Urinary bladder (tissue), 4 donors: ENCODE results near the gene TLE2. TPM values are rescaled to one million over a fixed set of nuclear protein-coding genes. Genes with fewer than 3 reads are reported as not detected.

ENCODE experiments used
- DNase-seq: peaks from one replicate; pipeline ENCODE4 v3.0.0-alpha.2; 2015; ENCODE audit errors: extremely low spot score
- H3K27ac ChIP-seq: one replicate; pipeline ENCODE4 v1.5.1; 2013; ENCODE audit warnings: low read depth, mild to moderate bottlenecking, moderate library complexity
- H3K36me3 ChIP-seq: one replicate; pipeline ENCODE4 v1.6.1; 2013; ENCODE audit warnings: mild to moderate bottlenecking, moderate library complexity; ENCODE audit not compliant: insufficient read depth
- H3K4me1 ChIP-seq: one replicate; pipeline ENCODE4 v1.6.1; 2013; ENCODE audit warnings: mild to moderate bottlenecking, moderate library complexity; ENCODE audit not compliant: insufficient read depth
- H3K4me3 ChIP-seq: one replicate; pipeline ENCODE4 v1.5.1; 2013; ENCODE audit warnings: low read depth, low read length
- WGBS: extraction: QIAGEN DNeasy Blood & Tissue Kit; methylation state at CpG from one replicate; pipeline ENCODE4 v1.1.7; 2013; 5-methylcytosine and 5-hydroxymethylcytosine counted together
- polyA plus RNA-seq: library from polyadenylated mRNA; stranded (reverse); fragments of 200-250 nt; gene quantifications from one replicate; pipeline ENCODE4 v1.2.3, GENCODE V29; 2013
- total RNA-seq: library from RNA; depleted of rRNA; stranded (reverse); fragments of >200 nt; gene quantifications from one replicate; pipeline ENCODE4 v1.2.3, GENCODE V29; 2014
- donor health status: healthy with polysubstance abuse.
- donor health status: healthy.

Gene TLE2
- 14.1 TPM for total RNA-seq
- 69.9 TPM for polyA plus RNA-seq

DNA sequence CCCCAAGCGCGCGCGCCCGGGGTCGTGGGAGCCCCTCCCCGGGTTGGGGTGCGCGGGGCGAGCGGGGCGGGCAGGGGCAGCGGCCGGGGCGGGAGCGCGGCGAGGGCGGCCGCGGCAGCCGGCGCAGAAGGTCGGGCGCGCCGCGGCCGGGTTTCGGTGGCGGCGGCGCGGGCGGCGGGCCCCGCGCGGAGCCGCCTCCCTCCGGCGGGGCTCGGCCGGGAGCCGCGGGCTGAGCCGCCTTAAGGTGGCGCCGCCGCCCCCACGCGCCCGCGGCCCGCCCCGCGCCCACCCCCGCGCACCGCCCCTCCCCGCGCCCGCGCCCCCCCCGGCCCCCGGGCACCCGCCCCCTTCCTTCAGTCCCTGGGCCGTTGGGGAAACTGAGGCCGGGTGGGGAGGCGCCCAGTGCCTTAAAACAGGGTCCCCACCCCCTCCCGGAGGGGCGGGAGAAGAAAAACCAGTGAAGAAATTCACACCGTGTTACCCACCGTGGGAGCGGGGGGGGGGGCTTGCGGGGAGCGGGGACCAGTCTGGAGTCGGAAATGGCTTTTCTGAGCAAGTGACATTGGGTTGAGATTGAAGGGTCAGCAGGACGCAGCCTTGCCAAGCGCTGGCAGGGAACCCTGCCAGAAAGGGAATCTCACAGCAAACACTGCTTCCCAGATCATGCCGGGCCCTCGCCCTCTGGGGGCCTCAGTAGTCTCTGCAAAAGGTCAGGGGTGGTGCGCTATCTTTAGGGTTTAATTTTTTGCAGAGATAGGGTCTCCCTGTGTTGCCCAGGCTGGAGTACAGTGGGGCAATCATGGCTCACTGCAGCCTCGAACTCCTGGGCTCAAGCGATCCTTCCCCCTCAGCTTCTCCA lies at the start of gene TLE2:
TSS of gene TLE2 (minus strand) at position 216 of the 859 bp plus-strand sequence. CDS start 376 bp downstream, outside the sequence.
- 3% methylated on average over 75 of the region's 85 CpGs for WGBS

DNA sequence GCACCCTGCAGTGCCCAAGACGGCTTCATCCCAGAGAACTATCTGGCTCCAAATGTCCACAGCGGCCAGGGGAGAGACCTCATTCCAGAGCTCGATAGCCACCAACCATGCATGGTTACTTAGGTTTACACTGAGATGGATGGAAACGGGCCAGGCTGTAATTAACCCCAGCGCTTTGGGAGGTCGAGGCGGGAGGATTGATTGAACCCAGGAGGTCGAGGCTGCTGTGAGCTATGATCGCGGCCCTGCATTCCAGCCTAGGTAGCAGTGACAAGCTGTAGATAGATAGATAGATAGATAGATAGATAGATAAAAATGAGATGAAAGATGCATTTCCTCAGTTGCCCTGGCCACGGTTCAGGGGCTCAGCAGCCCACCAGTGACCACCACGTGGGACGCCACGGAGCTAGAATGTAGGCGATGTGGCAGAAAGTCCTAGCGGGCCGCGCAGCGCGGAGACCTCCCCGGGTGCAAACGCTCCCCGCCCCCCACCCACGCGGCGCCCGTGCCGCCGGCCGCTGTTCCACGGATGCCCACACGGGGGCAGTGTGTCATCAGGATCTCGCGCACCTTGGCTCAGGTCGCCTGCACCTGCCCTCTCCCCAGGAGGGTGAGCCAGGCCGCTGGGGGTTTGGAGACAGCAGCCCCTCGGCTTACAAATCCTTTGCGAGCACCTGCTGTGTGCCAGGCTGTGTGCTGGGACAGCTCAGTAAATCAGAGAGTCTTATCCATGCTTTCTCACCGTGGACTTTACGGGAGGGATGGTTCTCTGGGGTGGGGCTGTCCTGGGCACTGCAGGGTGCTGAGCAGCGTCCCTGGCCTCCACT lies 46.7 kb upstream of the TLE2 start:
- WGBS: 11% methylated on average over 41 of the region's 41 CpGs
- Histone ChIP-seq H3K4me3 (no peak overlapping the region), H3K27ac (no peak overlapping the region), H3K36me3 (no peaks in the 10 kb centered on the region), H3K4me1 (no peaks in the 10 kb centered on the region)
- DNase-seq: no peak

More for the DNA sequence above, at the start of gene TLE2:
- H3K4me1 ChIP-seq: no peaks in the 10 kb centered on the region
- peak within 1 kb of the TSS; percentile 84 for H3K4me3 ChIP-seq
- H3K36me3 ChIP-seq: no peaks in the 10 kb centered on the region
- no peak for DNase-seq
- H3K27ac ChIP-seq: no peak within 1 kb of the TSS

DNA sequence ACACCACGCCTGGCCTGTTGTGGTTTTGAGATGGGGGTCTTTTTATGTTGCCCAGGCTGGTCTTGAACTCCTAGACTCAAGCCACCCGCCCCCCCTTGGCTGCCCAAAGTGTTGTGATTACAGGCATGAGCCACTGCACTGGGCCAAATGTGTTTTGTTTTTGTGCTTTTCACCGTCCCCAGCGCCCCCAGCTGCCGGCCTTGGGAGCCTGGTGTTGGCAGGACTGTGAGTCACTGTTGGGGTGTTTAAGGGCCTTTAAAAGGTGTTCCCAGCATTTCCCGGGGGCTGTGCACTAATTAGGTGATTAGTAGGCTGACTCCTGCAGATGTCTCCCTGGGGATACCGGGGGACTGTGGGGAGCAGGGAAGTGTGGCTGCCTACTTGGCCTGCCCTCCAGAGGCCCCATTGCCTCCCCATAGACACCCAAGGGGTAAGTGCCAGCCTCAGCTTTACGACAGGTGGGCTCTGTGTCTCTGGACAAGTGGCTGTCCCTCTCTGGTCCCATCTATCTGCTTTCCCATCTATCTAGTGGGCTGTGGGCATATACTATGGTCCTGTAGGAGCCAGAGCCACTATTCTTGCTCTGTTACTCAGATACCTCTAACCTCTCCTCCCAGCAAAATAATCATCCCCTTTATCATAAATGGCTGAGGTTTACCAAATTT lies 45.0 kb upstream of the TLE2 start:
- no peak for DNase-seq
- no peaks in the 10 kb centered on the region for H3K4me1 ChIP-seq
- no peaks in the 10 kb centered on the region for H3K36me3 ChIP-seq
- H3K27ac ChIP-seq: no peak overlapping the region
- H3K4me3 ChIP-seq: no peak overlapping the region
- 58% methylated on average over 8 of the region's 8 CpGs for WGBS

DNA sequence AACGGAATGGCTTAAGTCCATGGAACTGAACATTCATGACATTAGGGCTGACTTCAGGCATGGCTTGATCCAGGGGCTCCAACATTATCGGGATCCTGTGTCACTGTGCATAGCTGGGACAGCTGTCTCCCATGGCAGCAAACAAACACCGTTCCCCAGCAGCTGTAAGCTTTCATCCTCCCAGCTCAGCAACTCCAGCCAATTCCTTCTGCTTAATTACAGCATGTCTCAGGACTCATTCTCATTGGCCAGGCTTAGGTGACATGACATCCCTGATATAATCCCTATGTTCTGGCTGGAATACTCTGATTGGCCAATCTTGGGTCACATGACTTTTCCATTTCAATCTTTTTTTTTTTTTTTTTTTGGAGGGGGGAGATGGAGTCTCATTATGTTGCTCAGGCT lies 44.1 kb upstream of the TLE2 start:
- DNase-seq: no peak
- H3K27ac ChIP-seq: no peak overlapping the region
- H3K4me3 ChIP-seq: no peak overlapping the region
- no peaks in the 10 kb centered on the region for H3K4me1 ChIP-seq
- WGBS: 27% methylated on average over 3 of the region's 3 CpGs
- H3K36me3 ChIP-seq: no peaks in the 10 kb centered on the region

DNA sequence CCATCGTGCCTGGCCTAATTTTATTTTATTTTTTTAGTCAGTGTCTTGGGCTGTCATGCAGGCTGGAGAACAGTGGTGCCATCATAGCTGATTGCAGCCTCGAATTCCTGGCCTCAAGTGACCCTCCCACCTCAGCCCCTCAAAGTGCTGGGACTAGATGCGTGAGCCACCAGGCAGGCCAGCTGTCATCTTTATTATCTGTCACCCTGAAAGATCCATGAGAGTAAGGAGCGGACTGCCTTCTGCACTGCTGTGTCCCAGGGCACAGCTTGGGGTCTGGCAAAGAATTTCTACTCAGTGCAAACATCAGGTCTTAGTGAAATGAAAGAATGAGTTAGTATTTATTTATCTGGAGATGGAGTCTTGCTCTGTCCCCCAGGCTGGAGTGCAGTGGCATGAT lies 42.7 kb upstream of the TLE2 start:
- no peak for DNase-seq
- no peak overlapping the region for H3K4me3 ChIP-seq
- no peaks in the 10 kb centered on the region for H3K36me3 ChIP-seq
- H3K27ac ChIP-seq: no peak overlapping the region
- no peaks in the 10 kb centered on the region for H3K4me1 ChIP-seq
- 71% methylated on average over 4 of the region's 4 CpGs for WGBS

DNA sequence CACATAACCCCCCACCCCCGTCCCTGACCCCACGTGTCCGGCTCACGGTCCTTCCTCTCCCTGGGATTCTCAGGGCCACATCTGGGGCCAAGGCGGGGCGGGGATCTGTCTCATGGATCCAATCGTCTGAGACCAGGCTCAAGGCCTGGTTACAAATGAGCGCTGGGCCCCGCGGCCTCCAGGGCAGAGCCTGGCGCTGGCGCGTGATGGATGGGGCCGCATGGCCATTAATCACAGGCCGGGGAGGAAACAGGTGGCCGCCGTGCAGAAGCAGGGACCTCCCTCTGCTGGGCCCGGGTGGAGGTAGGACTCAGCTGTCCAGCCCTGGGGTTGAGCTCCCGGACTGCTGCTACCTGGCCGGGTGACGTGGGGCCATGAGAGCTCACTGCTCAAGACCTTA lies 39.0 kb upstream of the TLE2 start:
- WGBS: 63% methylated on average over 21 of the region's 21 CpGs
- no peak overlapping the region for H3K27ac ChIP-seq
- H3K36me3 ChIP-seq: no peaks in the 10 kb centered on the region
- no peak overlapping the region for H3K4me3 ChIP-seq
- H3K4me1 ChIP-seq: peaks cover 1% of the 10 kb centered on the region
- no peak for DNase-seq

DNA sequence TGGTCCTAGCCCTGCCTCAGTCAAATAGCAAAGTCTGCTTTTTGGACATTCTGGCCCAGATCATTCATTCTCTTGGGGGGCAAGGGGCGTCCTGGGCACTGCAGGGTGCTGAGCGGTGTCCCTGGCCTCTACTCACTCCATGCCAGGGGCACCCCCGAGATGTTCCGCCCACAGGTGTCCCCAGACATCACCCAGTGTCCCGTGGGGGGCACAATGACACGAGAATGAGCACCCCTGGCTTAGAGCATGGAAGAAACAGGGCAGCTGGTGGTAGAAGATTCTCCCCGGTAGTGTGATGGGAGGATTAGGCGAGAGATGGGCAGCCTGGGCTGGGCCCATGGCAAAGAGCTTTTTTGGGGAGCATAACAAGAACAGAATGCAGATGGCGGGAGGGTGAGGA lies 38.5 kb upstream of the TLE2 start:
- Histone ChIP-seq H3K4me1 (peaks cover 2% of the 10 kb centered on the region), H3K4me3 (no peak overlapping the region), H3K36me3 (no peaks in the 10 kb centered on the region), H3K27ac (no peak overlapping the region)
- no peak for DNase-seq
- 88% methylated on average over 9 of the region's 9 CpGs for WGBS

DNA sequence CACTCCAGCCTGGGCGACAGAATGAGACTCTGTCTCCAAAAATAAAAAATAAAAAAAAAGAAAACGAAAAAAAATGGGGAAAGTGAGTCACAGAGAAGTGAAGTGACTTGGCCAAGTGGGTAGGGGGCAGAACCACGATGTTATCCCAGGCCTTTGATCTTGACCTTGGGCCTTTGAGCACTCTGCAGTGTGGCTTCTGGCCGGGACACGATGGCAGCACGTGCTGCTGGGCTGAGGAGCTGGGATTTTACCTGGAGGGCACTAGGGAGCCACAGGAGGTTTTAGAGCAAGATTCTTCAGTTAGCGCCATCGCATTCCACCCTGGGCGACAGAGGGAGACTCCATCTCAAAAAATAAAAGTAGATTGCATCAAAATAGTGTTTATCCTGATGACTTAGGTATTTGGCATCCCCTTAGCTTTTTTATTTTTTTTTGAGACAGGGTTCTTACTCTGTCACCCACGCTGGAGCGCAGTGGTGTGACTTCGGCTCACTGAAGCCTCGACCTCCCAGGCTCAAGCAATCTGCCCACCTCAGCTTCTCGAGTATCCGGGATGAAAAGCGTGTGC lies 37.5 kb upstream of the TLE2 start:
- Histone ChIP-seq H3K4me3 (no peak overlapping the region), H3K36me3 (no peaks in the 10 kb centered on the region), H3K4me1 (peaks cover 2% of the 10 kb centered on the region), H3K27ac (no peak overlapping the region)
- no peak for DNase-seq
- 87% methylated on average over 16 of the region's 16 CpGs for WGBS

DNA sequence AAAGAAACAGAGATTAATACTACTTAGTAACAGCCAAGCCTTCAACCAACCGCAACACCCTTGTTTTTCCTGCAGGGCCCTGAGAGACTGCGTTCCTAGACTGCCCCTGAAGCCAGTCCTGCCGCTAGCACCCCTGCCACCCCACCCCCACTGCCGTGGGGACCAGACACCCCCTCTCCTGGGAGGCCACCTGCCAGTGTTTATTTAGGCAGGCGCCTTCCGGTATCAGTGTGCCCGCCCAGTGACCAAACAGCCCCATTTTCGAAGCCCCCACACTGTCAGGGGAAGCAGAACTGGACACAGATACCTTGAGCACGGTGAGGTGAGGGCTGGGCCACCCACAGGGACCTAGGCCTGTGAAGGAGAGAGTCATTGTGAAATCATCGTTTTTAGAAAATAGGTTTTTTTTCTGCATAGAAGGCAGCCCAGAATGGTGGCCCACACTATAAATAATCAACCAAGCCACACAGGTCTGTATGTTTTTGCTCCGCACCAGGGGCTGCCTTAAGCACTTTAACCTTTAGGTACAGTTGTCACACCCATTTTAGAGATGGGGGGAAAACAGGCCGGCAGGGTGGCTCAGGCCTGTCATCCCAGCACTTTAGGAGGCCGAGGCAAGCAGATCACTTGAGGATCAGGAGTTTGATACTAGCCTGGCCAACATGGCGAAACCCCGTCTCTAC lies 36.7 kb upstream of the TLE2 start:
- DNase-seq: no peak
- no peaks in the 10 kb centered on the region for H3K36me3 ChIP-seq
- no peak overlapping the region for H3K4me3 ChIP-seq
- peaks cover 2% of the 10 kb centered on the region for H3K4me1 ChIP-seq
- H3K27ac ChIP-seq: no peak overlapping the region
- WGBS: 64% methylated on average over 15 of the region's 15 CpGs

DNA sequence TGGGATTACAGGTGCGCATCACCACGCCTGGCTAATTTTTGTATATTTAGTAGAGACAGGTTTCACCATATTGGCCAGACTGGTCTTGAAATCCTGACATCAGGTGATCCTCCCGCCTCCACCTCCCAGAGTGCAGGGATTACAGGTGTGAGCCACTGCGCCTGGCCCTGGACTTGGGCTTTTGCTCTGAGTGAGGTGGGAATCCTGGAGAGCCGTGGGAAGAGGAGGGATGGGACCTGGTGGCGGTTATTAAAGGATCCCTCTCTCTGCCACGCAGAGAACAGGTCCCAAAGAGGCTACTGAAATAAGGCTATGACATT lies 34.9 kb upstream of the TLE2 start:
- Histone ChIP-seq H3K36me3 (no peaks in the 10 kb centered on the region), H3K27ac (no peak overlapping the region), H3K4me1 (peaks cover 2% of the 10 kb centered on the region), H3K4me3 (no peak overlapping the region)
- WGBS: 96% methylated on average over 7 of the region's 7 CpGs
- no peak for DNase-seq

DNA sequence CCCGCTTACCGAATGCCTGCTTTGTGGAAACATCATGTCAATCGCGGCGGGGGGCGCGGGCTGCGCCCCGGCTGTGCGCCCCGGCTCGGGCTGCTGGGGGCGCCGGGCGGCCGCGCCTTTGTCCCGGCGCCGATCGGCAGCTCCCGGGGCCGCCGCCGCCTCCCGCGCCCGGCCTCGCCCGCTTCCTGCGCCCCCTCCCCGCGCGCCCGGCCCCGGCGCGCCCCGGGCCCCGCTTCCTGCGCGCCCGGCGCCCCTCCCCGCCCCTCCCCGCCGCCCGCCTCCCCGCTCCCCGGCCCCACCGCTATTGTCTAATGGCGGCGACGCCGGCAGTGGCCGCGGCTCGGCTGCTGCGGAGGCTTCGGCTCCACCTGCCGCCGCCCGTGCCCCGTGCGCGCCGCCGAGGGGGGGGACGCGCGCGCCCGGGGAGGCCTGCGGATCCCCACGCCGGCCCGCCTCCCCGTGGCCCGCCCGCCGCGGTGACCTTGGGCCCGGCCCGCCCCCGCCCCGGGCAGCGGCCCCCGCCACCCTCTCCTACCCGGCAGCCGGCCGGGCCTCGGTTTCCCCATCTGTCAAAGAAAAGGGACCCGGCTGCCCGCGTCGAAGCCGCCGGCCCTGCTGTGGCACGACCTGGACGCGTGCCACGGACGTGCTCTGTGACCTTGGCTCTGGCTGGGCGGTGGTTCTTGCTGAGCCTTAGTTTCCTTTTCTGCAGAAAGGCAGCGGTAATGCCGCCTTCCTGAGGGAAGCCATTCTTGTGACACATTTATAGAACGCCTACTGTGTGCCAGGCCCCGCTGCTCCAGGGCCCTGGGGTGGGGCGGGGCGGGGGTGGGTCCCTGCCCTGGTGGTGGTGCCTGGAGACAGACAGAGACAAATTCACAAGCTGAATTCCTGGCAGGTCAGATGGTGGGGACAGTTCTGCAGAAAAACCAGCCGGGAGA lies 33.4 kb upstream of the TLE2 start, which contains the start of gene TLE5:
TSS of gene TLE5 (minus strand) at position 331 of the 941 bp plus-strand sequence. CDS start at position 36, 295 bp downstream.
- peak within 1 kb of the TSS; percentile 98 for H3K27ac ChIP-seq
- H3K4me3 ChIP-seq: peak within 1 kb of the TSS; percentile 99
- 2% methylated on average over 106 of the region's 111 CpGs for WGBS
- H3K4me1 ChIP-seq: peaks cover 2% of the 10 kb centered on the region
- no peak for DNase-seq
- peaks cover 1% of the 10 kb centered on the region for H3K36me3 ChIP-seq
